Measurements from ENCODE around the gene SHISA5. TPM values are rescaled to one million over a fixed set of nuclear protein-coding genes. Genes with fewer than 3 reads are reported as not detected.

Gene SHISA5
- total RNA-seq, 1 experiment from 2014 or later = 104 TPM

GRCh38 chr3:48423241-48423882, 80.6 kb downstream of the SHISA5 start:
- Histone ChIP-seq H4K20me1 (ENCODE audit: insufficient read depth) (no peaks in the 10 kb centered on the region), H3K9me3 (ENCODE audit: control insufficient read depth in 1 of 2, insufficient read depth in 1 of 2, low read depth in 1 of 2, low read length in 2 of 2) (no peaks in the 10 kb centered on the region), H3K79me2 (ENCODE audit: insufficient read depth, low read length) (no peaks in the 10 kb centered on the region; the same call in 1 of the 2 replicates), H3K27ac (ENCODE audit: low read depth, low read length) (no peak overlapping the region), H3K36me3 (ENCODE audit: control insufficient read depth in 1 of 2, insufficient read depth in 2 of 2, low read length in 2 of 2) (no peaks in the 10 kb centered on the region), H3K9me2 (ENCODE audit: insufficient read depth) (no peaks in the 10 kb centered on the region), H2AFZ (ENCODE audit: low read depth, low read length, poor library complexity, severe bottlenecking) (no peak overlapping the region), H3K4me1 (ENCODE audit: control insufficient read depth in 1 of 2, insufficient read depth in 2 of 2, low read length in 2 of 2) (peaks cover 5 to 9% of the 10 kb centered on the region in 2 experiments), H3K4me2 (ENCODE audit: low read length) (no peak overlapping the region), H3K4me3 (replicated peaks in 1 of 2; ENCODE audit: low read depth in 1 of 2, low read length in 2 of 2) (no peak overlapping the region), H3K9ac (ENCODE audit: low read length) (no peak overlapping the region), H3K27me3 (ENCODE audit: insufficient read depth, low read length) (no peaks in the 10 kb centered on the region)
- ATAC-seq (no peak), DNase-seq (ENCODE audit: low read depth, low spot score) (no peak)
- ChIA-PET POLR2A (no interaction called here), RAD21 (ENCODE audit: low non-redundant PET in 1 of 2, low total read pairs in 2 of 2, uncharacterized antibody in 2 of 2, unreplicated experiment in 2 of 2) (no interaction called here), CTCF (interaction anchor here (1.0 to 3.5 kb wide), 3 partner anchors 9 to 22 kb away, joined by 4 to 18 read pairs (median 7); no protein-coding TSS in a partner anchor)
- intact Hi-C loops (cut with micrococcal nuclease) = no loop called here
- BruUV-seq (replicated peaks) = no TSS peak
- TF ChIP-seq SRF (IDR thresholded peaks at IDR 0.05; ENCODE audit: low read depth) (no peak), ZFX (IDR thresholded peaks at IDR 0.05) (no peak), JUND (IDR thresholded peaks at IDR 0.05) (no peak), RAD21 (IDR thresholded peaks at IDR 0.05; ENCODE audit: low read depth) (no peak), TCF7L2 (IDR thresholded peaks at IDR 0.05; ENCODE audit: borderline replicate concordance, extremely low read depth, insufficient read depth, insufficient read length) (no peak), EZH2phosphoT487 (IDR thresholded peaks at IDR 0.05; ENCODE audit: borderline replicate concordance) (no peak), EZH2 (IDR thresholded peaks at IDR 0.05) (no peak), ATF3 (IDR thresholded peaks at IDR 0.05) (no peak), ELF1 (IDR thresholded peaks at IDR 0.05; ENCODE audit: borderline replicate concordance, low read depth) (no peak), POLR2AphosphoS5 (IDR thresholded peaks at IDR 0.05; ENCODE audit: low read depth, low read length) (no peak), YY1 (IDR thresholded peaks at IDR 0.05; ENCODE audit: extremely low read depth, insufficient replicate concordance, low read depth, low read length) (no peak), ZNF274 (IDR thresholded peaks at IDR 0.05; ENCODE audit: low read depth, low read length) (no peak), EGR1 (IDR thresholded peaks at IDR 0.05; ENCODE audit: low read depth) (no peak), CBX3 (IDR thresholded peaks at IDR 0.05; ENCODE audit: low read depth) (no peak), FOSL1 (IDR thresholded peaks at IDR 0.05; ENCODE audit: low read depth) (no peak)
- TF ChIP-seq, protein P1, sequence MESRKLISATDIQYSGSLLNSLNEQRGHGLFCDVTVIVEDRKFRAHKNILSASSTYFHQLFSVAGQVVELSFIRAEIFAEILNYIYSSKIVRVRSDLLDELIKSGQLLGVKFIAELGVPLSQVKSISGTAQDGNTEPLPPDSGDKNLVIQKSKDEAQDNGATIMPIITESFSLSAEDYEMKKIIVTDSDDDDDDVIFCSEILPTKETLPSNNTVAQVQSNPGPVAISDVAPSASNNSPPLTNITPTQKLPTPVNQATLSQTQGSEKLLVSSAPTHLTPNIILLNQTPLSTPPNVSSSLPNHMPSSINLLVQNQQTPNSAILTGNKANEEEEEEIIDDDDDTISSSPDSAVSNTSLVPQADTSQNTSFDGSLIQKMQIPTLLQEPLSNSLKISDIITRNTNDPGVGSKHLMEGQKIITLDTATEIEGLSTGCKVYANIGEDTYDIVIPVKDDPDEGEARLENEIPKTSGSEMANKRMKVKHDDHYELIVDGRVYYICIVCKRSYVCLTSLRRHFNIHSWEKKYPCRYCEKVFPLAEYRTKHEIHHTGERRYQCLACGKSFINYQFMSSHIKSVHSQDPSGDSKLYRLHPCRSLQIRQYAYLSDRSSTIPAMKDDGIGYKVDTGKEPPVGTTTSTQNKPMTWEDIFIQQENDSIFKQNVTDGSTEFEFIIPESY (IDR thresholded peaks at IDR 0.05; ENCODE audit: extremely low read depth, insufficient replicate concordance, low read length) = no peak
- TF ChIP-seq, protein P2, sequence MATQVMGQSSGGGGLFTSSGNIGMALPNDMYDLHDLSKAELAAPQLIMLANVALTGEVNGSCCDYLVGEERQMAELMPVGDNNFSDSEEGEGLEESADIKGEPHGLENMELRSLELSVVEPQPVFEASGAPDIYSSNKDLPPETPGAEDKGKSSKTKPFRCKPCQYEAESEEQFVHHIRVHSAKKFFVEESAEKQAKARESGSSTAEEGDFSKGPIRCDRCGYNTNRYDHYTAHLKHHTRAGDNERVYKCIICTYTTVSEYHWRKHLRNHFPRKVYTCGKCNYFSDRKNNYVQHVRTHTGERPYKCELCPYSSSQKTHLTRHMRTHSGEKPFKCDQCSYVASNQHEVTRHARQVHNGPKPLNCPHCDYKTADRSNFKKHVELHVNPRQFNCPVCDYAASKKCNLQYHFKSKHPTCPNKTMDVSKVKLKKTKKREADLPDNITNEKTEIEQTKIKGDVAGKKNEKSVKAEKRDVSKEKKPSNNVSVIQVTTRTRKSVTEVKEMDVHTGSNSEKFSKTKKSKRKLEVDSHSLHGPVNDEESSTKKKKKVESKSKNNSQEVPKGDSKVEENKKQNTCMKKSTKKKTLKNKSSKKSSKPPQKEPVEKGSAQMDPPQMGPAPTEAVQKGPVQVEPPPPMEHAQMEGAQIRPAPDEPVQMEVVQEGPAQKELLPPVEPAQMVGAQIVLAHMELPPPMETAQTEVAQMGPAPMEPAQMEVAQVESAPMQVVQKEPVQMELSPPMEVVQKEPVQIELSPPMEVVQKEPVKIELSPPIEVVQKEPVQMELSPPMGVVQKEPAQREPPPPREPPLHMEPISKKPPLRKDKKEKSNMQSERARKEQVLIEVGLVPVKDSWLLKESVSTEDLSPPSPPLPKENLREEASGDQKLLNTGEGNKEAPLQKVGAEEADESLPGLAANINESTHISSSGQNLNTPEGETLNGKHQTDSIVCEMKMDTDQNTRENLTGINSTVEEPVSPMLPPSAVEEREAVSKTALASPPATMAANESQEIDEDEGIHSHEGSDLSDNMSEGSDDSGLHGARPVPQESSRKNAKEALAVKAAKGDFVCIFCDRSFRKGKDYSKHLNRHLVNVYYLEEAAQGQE (IDR thresholded peaks at IDR 0.05; ENCODE audit: low read depth) = no peak
- TF ChIP-seq, protein P3, sequence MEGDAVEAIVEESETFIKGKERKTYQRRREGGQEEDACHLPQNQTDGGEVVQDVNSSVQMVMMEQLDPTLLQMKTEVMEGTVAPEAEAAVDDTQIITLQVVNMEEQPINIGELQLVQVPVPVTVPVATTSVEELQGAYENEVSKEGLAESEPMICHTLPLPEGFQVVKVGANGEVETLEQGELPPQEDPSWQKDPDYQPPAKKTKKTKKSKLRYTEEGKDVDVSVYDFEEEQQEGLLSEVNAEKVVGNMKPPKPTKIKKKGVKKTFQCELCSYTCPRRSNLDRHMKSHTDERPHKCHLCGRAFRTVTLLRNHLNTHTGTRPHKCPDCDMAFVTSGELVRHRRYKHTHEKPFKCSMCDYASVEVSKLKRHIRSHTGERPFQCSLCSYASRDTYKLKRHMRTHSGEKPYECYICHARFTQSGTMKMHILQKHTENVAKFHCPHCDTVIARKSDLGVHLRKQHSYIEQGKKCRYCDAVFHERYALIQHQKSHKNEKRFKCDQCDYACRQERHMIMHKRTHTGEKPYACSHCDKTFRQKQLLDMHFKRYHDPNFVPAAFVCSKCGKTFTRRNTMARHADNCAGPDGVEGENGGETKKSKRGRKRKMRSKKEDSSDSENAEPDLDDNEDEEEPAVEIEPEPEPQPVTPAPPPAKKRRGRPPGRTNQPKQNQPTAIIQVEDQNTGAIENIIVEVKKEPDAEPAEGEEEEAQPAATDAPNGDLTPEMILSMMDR (IDR thresholded peaks at IDR 0.05 in 2 of 3, conservative IDR thresholded peaks at IDR 0.05 in 1 of 3; ENCODE audit: borderline replicate concordance in 1 of 3, insufficient read depth in 1 of 3, low read depth in 2 of 3, low read length in 2 of 3) = no peak
- TF ChIP-seq, protein P4, sequence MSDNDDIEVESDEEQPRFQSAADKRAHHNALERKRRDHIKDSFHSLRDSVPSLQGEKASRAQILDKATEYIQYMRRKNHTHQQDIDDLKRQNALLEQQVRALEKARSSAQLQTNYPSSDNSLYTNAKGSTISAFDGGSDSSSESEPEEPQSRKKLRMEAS (IDR thresholded peaks at IDR 0.05) = no peak
